ENCODE results near the gene CTXN1. TPM values are rescaled to one million over a fixed set of nuclear protein-coding genes. Genes with fewer than 3 reads are reported as not detected.

CTXN1 gene
- total and polyA plus RNA-seq, 2 donors (not counting 3 experiments of a cell fraction or from before 2014, with no cell fraction given), result 16.0 to 27.6 TPM

GRCh38 chr19:7968796-7969554, 43.0 kb upstream of the CTXN1 start:
- Histone ChIP-seq H3K9me1 (replicated peaks; ENCODE audit: control insufficient read depth, extremely low read depth, insufficient read depth, low read length) (no peaks in the 10 kb centered on the region), H3K9me3 (replicated peaks; ENCODE audit: control insufficient read depth, insufficient read depth, low read length) (no peaks in the 10 kb centered on the region), H3K9ac (replicated peaks; ENCODE audit: extremely low read depth, insufficient read depth, low read length) (no peak overlapping the region), H3K4me3 (replicated peaks in 1 of 3; ENCODE audit: insufficient read depth in 1 of 3, low read depth in 1 of 3, low read length in 3 of 3) (no peak overlapping the region), H3K4me1 (ENCODE audit: control insufficient read depth, extremely low read depth, insufficient read depth, low read length) (no peaks in the 10 kb centered on the region), H3K27ac (ENCODE audit: insufficient read depth, low read depth, low read length) (no peak overlapping the region), H3K27me3 (ENCODE audit: control insufficient read depth in 2 of 2, insufficient read depth in 2 of 2, low read length in 2 of 2) (no peaks in the 10 kb centered on the region), H2AFZ (ENCODE audit: low read depth, low read length) (no peak overlapping the region), H4K20me1 (replicated peaks; ENCODE audit: control insufficient read depth, extremely low read depth, insufficient read depth, low read length) (no peaks in the 10 kb centered on the region), H3K79me2 (ENCODE audit: control insufficient read depth, insufficient read depth, low read length) (no peaks in the 10 kb centered on the region), H3K4me2 (ENCODE audit: insufficient read depth, low read length) (no peak overlapping the region), H3K36me3 (ENCODE audit: control insufficient read depth in 2 of 2, extremely low read depth in 1 of 2, insufficient read depth in 2 of 2, low read length in 2 of 2) (peaks cover 20 to 49% of the 10 kb centered on the region in 2 experiments)
- ChIA-PET POLR2A (no interaction called here), CTCF (interaction anchor here (1.1 to 3.4 kb wide), 2 partner anchors 25 to 33 kb away, joined by 6 to 40 read pairs; partner anchors contain the start of gene TIMM44)
- intact Hi-C loops (cut with micrococcal nuclease) (no loop called here), dilution Hi-C loops (cut with MboI; ENCODE audit: extremely low pct_ligation_motif_present, low sequenced_read_pairs) (no loop called here)
- TF ChIP-seq POLR2AphosphoS5 (IDR thresholded peaks at IDR 0.05; ENCODE audit: insufficient read depth, low read depth, low read length) (no peak), JUN (IDR thresholded peaks at IDR 0.05; ENCODE audit: borderline replicate concordance, insufficient read depth, insufficient read length, low read depth) (no peak), FOS (IDR thresholded peaks at IDR 0.05; ENCODE audit: borderline replicate concordance, insufficient read depth, low read length) (no peak), GATA2 (IDR thresholded peaks at IDR 0.05; ENCODE audit: insufficient read depth, insufficient read length, low read depth, low read length) (no peak), EZH2 (IDR thresholded peaks at IDR 0.05; ENCODE audit: borderline replicate concordance, low read depth, low read length, severe bottlenecking) (no peak), CTCF (IDR thresholded peaks at IDR 0.05; ENCODE audit: extremely low read depth in 1 of 2, insufficient read depth in 1 of 2, low read depth in 1 of 2, low read length in 2 of 2) (no peak), POLR2A (IDR thresholded peaks at IDR 0.05; ENCODE audit: low read depth, low read length) (no peak), MYC (IDR thresholded peaks at IDR 0.05; ENCODE audit: low read depth, low read length) (no peak), MAX (IDR thresholded peaks at IDR 0.05; ENCODE audit: insufficient read depth, insufficient read length) (no peak)
- BruUV-seq (replicated peaks), result no TSS peak
- DNase-seq (ENCODE audit: low read depth, low spot score) (no peak), FAIRE-seq (no peak)
